Measurements from ENCODE around the gene C4A.

DNA sequence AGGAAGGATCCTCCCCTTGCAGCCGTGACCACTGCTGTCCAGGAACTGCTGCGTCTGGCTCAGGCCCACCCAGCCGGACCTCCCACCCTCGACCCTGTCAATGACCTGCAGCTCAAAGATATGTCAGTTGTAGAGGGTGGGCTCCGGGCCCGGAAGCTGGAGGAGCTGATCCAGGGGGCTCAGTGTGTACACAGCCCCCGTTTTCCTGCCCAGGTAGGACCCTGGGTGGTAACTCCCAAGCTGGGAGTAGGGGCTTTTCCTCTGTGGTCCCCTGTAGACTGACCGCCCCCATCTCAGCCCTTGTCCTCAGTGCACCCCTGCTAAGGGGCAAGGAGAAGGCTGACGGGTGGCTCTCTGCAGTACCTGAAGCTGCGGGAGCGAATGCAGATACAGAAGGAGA is 13.5 kb upstream of the C4A start:
- no peak for TF ChIP-seq BHLHE40 (IDR thresholded peaks at IDR 0.05; ENCODE audit: low read depth, low read length)
- no peak for TF ChIP-seq EP300 (IDR thresholded peaks at IDR 0.05)
- no peak for TF ChIP-seq CTCF (IDR thresholded peaks at IDR 0.05)
- no peak for TF ChIP-seq ATOH8 (CRISPR knock-in tag; IDR thresholded peaks at IDR 0.05; ENCODE audit: low read depth)
- no peak for TF ChIP-seq POLR2A (IDR thresholded peaks at IDR 0.05; ENCODE audit: low read length)
- no peak for TF ChIP-seq CBX2 (IDR thresholded peaks at IDR 0.05; ENCODE audit: borderline replicate concordance, low read depth)
- TF ChIP-seq RCOR1 (IDR thresholded peaks at IDR 0.05; ENCODE audit: low read depth, low read length), result no peak
- no peak for TF ChIP-seq RAD21 (conservative IDR thresholded peaks at IDR 0.05 in 1 of 2, IDR thresholded peaks at IDR 0.05 in 1 of 2)
- no peak for TF ChIP-seq SMC3 (IDR thresholded peaks at IDR 0.05)
- no peak for TF ChIP-seq ZNF302 (CRISPR knock-in tag; IDR thresholded peaks at IDR 0.05)
